IMR-90 (cell line): Measurements from ENCODE around the gene ACADM.

ENCODE experiments used
- BHLHE40 ChIP-seq: fragments of 150-350 bp; IDR thresholded peaks from 2 replicates; pipeline ENCODE4 v1.6.1; 2016; ENCODE audit warnings: mild to moderate bottlenecking, low read depth, low read length
- CHD1 ChIP-seq: IDR thresholded peaks from 2 replicates; pipeline ENCODE4 v1.6.1; 2012; ENCODE audit warnings: low read depth, low read length, improper control_type of control experiment
- FOS ChIP-seq: fragments of 150-350 bp; IDR thresholded peaks from 2 replicates; pipeline ENCODE4 v1.6.1; 2016; ENCODE audit warnings: low read depth, low read length
- MAFK ChIP-seq: IDR thresholded peaks from 2 replicates; pipeline ENCODE4 v1.6.1; 2012; ENCODE audit warnings: low read depth, low read length, improper control_type of control experiment
- MAZ ChIP-seq: IDR thresholded peaks from 2 replicates; pipeline ENCODE4 v1.6.1; 2012; ENCODE audit warnings: low read depth, mild to moderate bottlenecking, low read length, improper control_type of control experiment, moderate library complexity, borderline replicate concordance
- MXI1 ChIP-seq: IDR thresholded peaks from 2 replicates; pipeline ENCODE4 v1.6.1; 2012; ENCODE audit warnings: low read depth, mild to moderate bottlenecking, low read length, moderate library complexity, borderline replicate concordance
- POLR2A ChIP-seq: IDR thresholded peaks from 2 replicates; pipeline ENCODE4 v1.6.1; 2012; ENCODE audit warnings: mild to moderate bottlenecking, low read depth, low read length
- RAD21 ChIP-seq: IDR thresholded peaks from 2 replicates; pipeline ENCODE4 v1.6.1; 2012; ENCODE audit warnings: low read length, improper control_type of control experiment
- RCOR1 ChIP-seq: IDR thresholded peaks from 2 replicates; pipeline ENCODE4 v1.6.1; 2012; ENCODE audit warnings: mild to moderate bottlenecking, low read length, improper control_type of control experiment; ENCODE audit not compliant: insufficient replicate concordance
- RFX5 ChIP-seq: IDR thresholded peaks from 2 replicates; pipeline ENCODE4 v1.8.0; 2012; ENCODE audit warnings: low read depth, mild to moderate bottlenecking, low read length, moderate library complexity
- USF2 ChIP-seq: fragments of 150-350 bp; IDR thresholded peaks from 2 replicates; pipeline ENCODE4 v1.6.1; 2017; ENCODE audit warnings: mild to moderate bottlenecking, antibody characterized with exemption, low read length, low read depth
- TF ChIP-seq, protein P1 (sequence below): conservative IDR thresholded peaks from 2 replicates; pipeline ENCODE4 v1.5.1; 2012; ENCODE audit warnings: mild to moderate bottlenecking, low read depth, low read length, improper control_type of control experiment
- TF ChIP-seq, protein P2 (sequence below): fragments of 150-350 bp; IDR thresholded peaks from 2 replicates; pipeline ENCODE4 v1.6.1; 2016; ENCODE audit warnings: low read depth, mild to moderate bottlenecking, low read length, moderate library complexity, borderline replicate concordance

DNA sequence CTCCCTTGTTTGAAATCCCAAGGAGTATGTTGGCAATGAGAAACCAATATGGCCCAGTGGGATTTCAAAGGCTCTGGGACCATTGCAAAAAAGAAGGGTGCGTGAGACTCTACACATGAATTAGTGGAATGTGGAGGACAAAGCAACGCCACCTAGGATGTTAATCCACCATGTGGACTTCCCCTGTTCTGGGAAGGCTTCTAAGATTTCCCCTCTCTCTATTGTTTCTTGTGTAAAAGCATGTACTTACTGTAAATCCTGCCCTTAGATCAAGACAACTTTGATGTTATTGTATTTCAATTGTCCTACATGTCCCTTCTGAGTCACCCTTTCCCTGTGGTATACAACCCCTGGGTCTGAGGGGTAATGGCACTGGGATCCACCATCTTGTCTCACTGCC, 4.7 kb upstream of the ACADM start:
- TF ChIP-seq, protein P1, sequence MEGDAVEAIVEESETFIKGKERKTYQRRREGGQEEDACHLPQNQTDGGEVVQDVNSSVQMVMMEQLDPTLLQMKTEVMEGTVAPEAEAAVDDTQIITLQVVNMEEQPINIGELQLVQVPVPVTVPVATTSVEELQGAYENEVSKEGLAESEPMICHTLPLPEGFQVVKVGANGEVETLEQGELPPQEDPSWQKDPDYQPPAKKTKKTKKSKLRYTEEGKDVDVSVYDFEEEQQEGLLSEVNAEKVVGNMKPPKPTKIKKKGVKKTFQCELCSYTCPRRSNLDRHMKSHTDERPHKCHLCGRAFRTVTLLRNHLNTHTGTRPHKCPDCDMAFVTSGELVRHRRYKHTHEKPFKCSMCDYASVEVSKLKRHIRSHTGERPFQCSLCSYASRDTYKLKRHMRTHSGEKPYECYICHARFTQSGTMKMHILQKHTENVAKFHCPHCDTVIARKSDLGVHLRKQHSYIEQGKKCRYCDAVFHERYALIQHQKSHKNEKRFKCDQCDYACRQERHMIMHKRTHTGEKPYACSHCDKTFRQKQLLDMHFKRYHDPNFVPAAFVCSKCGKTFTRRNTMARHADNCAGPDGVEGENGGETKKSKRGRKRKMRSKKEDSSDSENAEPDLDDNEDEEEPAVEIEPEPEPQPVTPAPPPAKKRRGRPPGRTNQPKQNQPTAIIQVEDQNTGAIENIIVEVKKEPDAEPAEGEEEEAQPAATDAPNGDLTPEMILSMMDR: no peak
- TF ChIP-seq POLR2A (no peak), RCOR1 (no peak), MXI1 (no peak), BHLHE40 (no peak), FOS (no peak), CHD1 (no peak), MAFK (no peak), USF2 (no peak), RAD21 (no peak), RFX5 (no peak), MAZ (no peak)
- TF ChIP-seq, protein P2, sequence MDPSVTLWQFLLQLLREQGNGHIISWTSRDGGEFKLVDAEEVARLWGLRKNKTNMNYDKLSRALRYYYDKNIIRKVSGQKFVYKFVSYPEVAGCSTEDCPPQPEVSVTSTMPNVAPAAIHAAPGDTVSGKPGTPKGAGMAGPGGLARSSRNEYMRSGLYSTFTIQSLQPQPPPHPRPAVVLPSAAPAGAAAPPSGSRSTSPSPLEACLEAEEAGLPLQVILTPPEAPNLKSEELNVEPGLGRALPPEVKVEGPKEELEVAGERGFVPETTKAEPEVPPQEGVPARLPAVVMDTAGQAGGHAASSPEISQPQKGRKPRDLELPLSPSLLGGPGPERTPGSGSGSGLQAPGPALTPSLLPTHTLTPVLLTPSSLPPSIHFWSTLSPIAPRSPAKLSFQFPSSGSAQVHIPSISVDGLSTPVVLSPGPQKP: no peak
